Prostate gland (tissue), 2 donors: ENCODE results near the gene DHX34. TPM values are rescaled to one million over a fixed set of nuclear protein-coding genes. Genes with fewer than 3 reads are reported as not detected.

Source experiments
- DNase-seq: peaks from one replicate; pipeline ENCODE4 v3.0.0-alpha.2; 2019; ENCODE audit warnings: low spot score
- H3K27ac ChIP-seq, 2 donors: fragments of 200-600 bp; sonication (generic); 2 replicates each; pipeline ENCODE4 v1.5.1; 2017 to 2019
- H3K27me3 ChIP-seq: fragments of 200-600 bp; sonication (generic); replicated peaks from 2 replicates; pipeline ENCODE4 v1.5.1; 2019; ENCODE audit not compliant: insufficient read depth
- H3K36me3 ChIP-seq, 2 donors: fragments of 200-600 bp; sonication (generic); 1 replicate in 1 of 2; 2 replicates in 1 of 2; pipeline versions ENCODE4 v1.5.1 to v1.8.1; 2017 to 2019
- H3K4me1 ChIP-seq: fragments of 200-600 bp; sonication (generic); replicated peaks from 2 replicates; pipeline ENCODE4 v1.5.1; 2019
- H3K4me3 ChIP-seq, 2 donors: fragments of 200-600 bp; sonication (generic); 2 replicates each; pipeline ENCODE4 v1.5.1; 2017 to 2019
- H3K9me3 ChIP-seq: fragments of 200-600 bp; sonication (generic); 2 replicates; pipeline ENCODE4 v1.5.1; 2017
- POLR2A ChIP-seq: fragments of 450-650 bp; IDR thresholded peaks from one replicate; pipeline ENCODE4 v1.6.1; 2016; ENCODE audit warnings: antibody characterized with exemption, mild to moderate bottlenecking
- POLR2AphosphoS5 ChIP-seq: sonication (generic); formaldehyde crosslinking; IDR thresholded peaks from one replicate; pipeline ENCODE4 v1.6.1; 2017; ENCODE audit warnings: antibody characterized with exemption
- WGBS: methylation state at CpG from one replicate; pipeline ENCODE4 v1.1.5; 2018; 5-methylcytosine and 5-hydroxymethylcytosine counted together
- intact Hi-C: fragments of 100-400 bp; cut with DNase I; formaldehyde crosslinking; loops from one replicate; pipeline ENCODE4 v1.14.2; 2022
- total RNA-seq, 2 donors: library from RNA; depleted of rRNA; stranded (reverse); fragments of >200 nt; gene quantifications; one replicate each; pipeline ENCODE4 v1.1.0, GENCODE V29; 2016
- TF ChIP-seq, protein P1 (sequence below), 4 experiments: fragments of 200-600 bp in 2 of 4; fragments of 450-650 bp in 2 of 4; sonication (generic) in 2 of 4; IDR thresholded peaks; 1 replicate in 3 of 4; 2 replicates in 1 of 4; pipeline ENCODE4 v1.5.1; 2016 to 2019; ENCODE audit warnings: antibody characterized with exemption in 4 of 4, mild to moderate bottlenecking in 2 of 4, moderate library complexity in 2 of 4

The DHX34 gene
- total RNA-seq, 2 donors from 2014 or later = 15.5 to 41.8 TPM

DNA sequence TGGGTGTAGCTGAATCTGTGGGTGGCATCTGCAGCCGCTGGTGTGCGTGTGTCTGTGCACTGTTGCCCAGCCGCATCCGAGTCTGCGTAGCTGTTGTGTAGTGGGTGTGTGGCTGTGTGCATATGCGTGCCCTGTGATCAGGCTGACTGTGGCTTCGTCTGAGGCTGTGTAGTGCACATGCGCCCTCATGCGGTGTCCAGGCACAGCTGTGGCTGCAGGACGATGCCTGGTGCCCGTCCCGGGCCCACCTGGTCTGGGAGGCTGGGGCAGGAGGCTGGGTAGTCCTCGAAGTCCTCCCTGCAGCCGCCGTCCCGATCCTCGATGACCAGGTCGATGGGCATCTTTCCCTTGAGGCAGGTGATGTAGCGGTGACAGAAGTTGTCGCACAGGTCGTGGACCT lies 65.4 kb downstream of the DHX34 start:
- Histone ChIP-seq H3K4me3 (no peak overlapping the region), H3K9me3 (no peaks in the 10 kb centered on the region), H3K27ac (no peak overlapping the region), H3K36me3 (no peaks in the 10 kb centered on the region), H3K4me1 (no peaks in the 10 kb centered on the region), H3K27me3 (no peaks in the 10 kb centered on the region)
- TF ChIP-seq POLR2AphosphoS5 = no peak
- TF ChIP-seq POLR2A = no peak
- TF ChIP-seq, protein P1, sequence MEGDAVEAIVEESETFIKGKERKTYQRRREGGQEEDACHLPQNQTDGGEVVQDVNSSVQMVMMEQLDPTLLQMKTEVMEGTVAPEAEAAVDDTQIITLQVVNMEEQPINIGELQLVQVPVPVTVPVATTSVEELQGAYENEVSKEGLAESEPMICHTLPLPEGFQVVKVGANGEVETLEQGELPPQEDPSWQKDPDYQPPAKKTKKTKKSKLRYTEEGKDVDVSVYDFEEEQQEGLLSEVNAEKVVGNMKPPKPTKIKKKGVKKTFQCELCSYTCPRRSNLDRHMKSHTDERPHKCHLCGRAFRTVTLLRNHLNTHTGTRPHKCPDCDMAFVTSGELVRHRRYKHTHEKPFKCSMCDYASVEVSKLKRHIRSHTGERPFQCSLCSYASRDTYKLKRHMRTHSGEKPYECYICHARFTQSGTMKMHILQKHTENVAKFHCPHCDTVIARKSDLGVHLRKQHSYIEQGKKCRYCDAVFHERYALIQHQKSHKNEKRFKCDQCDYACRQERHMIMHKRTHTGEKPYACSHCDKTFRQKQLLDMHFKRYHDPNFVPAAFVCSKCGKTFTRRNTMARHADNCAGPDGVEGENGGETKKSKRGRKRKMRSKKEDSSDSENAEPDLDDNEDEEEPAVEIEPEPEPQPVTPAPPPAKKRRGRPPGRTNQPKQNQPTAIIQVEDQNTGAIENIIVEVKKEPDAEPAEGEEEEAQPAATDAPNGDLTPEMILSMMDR (IDR thresholded peaks at IDR 0.05) = no peak
- DNase-seq = no peak
- intact Hi-C loops = no loop called here
- 78% methylated on average over 15 of the region's 21 CpGs for WGBS

- Histone ChIP-seq H3K27me3 (peaks cover 9% of the 10 kb centered on the region), H3K36me3 (no peaks in the 10 kb centered on the region), H3K9me3 (no peaks in the 10 kb centered on the region), H3K4me3 (no peak overlapping the region), H3K27ac (no peak overlapping the region), H3K4me1 (no peaks in the 10 kb centered on the region)
- DNase-seq = no peak
- intact Hi-C loops = no loop called here
- 88% methylated on average over 21 of the region's 21 CpGs for WGBS
- TF ChIP-seq POLR2AphosphoS5 = no peak
These were observed 67.0 kb downstream of the DHX34 start for GRCh38 chr19:47415953-47416642.

GRCh38 chr19:47416643-47416985 lies 67.5 kb downstream of the DHX34 start:
- Histone ChIP-seq H3K27ac (no peak overlapping the region), H3K9me3 (no peaks in the 10 kb centered on the region), H3K36me3 (no peaks in the 10 kb centered on the region), H3K4me3 (no peak overlapping the region), H3K4me1 (no peaks in the 10 kb centered on the region), H3K27me3 (peaks cover 12% of the 10 kb centered on the region)
- TF ChIP-seq POLR2AphosphoS5 (no peak), POLR2A (no peak)
- TF ChIP-seq, protein P1 (IDR thresholded peaks at IDR 0.05) = no peak
- no peak for DNase-seq
- intact Hi-C loops = no loop called here
- 66% methylated on average over 12 of the region's 12 CpGs for WGBS

DNA sequence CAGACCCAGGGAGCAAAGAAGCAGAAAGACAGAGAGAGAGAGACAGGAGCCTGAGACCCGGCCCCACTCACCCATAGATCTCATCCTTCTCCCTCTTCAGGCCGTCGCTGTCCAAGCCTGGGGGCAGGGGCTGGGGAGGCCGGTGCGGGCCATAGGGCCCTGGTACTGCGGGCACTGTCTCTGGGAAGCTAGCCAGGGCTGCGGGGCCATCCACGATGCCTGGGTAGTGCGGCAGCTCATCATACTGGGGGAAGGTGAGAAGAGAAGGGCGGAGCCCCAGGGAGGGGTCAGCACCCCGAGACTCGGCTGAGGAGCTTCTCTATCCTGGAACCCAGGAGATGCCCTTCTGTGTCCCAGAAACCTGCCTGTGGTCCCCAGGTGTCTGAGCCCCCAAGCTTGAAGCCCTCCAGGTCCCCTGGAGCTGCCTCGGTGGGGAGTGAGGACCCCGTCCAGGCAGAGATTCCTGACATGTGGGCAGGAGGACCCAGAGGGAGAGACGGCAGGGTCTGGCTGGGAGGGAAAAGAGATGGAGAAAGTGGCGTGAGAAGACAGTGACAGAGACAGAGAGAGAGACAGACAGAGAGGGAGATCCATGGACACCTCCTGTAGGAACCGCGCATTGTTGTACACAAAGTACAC lies 68.1 kb downstream of the DHX34 start:
- Histone ChIP-seq H3K27me3 (peaks cover 18% of the 10 kb centered on the region), H3K9me3 (no peaks in the 10 kb centered on the region), H3K36me3 (no peaks in the 10 kb centered on the region), H3K4me3 (no peak overlapping the region), H3K27ac (no peak overlapping the region), H3K4me1 (no peaks in the 10 kb centered on the region)
- intact Hi-C loops = no loop called here
- DNase-seq = no peak
- TF ChIP-seq POLR2A = no peak
- 29% methylated on average over 18 of the region's 18 CpGs for WGBS

DNA sequence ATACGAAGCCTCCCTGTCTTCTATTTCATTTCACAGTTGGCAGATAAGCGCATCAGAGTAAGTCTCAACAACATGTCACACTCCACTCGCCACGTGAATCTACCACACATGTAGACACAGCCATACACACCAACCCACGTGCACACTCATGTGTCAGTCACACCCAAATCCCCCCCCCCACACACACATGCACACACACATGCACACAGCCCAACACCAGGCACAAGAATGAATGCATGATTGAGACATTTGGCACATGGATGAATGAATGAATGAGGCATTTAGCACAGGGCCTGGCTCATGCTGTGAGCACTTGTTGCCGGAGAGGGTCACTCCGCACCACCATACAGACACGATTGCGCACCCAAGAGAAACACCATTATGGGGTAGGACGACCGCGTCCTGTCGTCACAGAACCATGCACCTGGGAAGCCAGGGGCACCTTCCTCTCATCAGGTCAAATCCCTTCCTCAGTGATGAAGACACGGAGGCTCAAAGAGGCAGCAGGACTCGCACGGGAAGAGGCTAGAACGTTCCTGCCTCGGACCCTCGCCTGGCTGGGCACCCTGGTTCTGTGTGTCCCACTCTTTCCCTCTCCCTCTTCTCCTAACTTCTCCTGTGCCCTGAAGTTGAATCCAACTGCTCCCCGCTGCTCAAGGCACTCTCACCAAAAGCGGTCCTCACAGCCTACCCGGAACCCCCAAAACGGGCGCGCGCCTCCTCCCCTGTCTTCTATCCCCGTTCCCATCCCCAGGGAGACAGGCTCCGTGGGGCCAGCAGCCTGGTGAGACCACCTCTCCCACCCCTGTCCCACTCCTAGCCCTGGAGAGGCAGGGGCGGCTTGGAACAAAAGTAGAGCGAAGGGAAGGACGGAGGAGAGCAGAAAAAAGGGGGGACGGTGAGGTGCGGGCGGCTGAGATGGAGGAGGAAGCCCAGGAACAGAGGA lies 68.9 kb downstream of the DHX34 start:
- Histone ChIP-seq H3K9me3 (no peaks in the 10 kb centered on the region), H3K36me3 (no peaks in the 10 kb centered on the region), H3K4me1 (no peaks in the 10 kb centered on the region), H3K27me3 (peaks cover 25% of the 10 kb centered on the region), H3K27ac (no peak overlapping the region), H3K4me3 (peak overlapping the region; percentile 51 to 52)
- WGBS = 5% methylated on average over 34 of the region's 34 CpGs
- intact Hi-C loops = no loop called here
- TF ChIP-seq POLR2AphosphoS5 (no peak), POLR2A (no peak)
- TF ChIP-seq, protein P1 (IDR thresholded peaks at IDR 0.05) = no peak
- no peak for DNase-seq
